ENCODE results near the gene ARAP1. TPM values are rescaled to one million over a fixed set of nuclear protein-coding genes. Genes with fewer than 3 reads are reported as not detected.
A peak's percentile ranks its signal among the peaks of the same experiment; 100 is the strongest.

ARAP1 gene
- total RNA-seq, 1 experiment from 2014 or later = 26.4 TPM

DNA sequence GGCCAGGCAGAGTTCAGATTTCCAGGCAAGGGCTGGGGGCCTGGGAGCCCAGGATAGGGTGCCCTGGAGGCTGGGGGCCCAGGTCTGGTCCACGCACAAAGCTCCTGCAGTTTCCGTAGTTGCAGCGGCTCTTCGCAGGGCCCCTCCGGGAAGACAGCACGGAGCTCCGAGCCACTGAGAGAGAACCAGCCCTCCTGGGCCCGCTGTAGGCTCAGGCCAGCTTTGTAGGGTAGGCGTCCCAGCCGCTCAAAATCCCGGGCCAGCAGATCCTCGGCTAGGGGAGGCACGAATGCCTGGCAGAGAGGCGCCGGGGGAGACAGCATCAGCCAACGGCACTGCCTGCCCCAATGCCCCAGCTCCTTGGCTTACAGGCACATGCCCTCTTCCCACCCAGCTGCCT is 54.4 kb downstream of the ARAP1 start:
- no peak for DNase-seq (ENCODE audit: low read depth in 1 of 2, low spot score in 2 of 2)
- Histone ChIP-seq H3K4me3 (no peak overlapping the region), H3K27me3 (replicated peaks) (no peaks in the 10 kb centered on the region), H3K36me3 (0 out of 2 replicates have a peak, but pooled peaks cover 5% of the 10 kb centered on the region), H3K4me1 (replicated peaks) (no peaks in the 10 kb centered on the region), H3K9me3 (replicated peaks) (no peaks in the 10 kb centered on the region), H3K27ac (no peak overlapping the region)

DNA sequence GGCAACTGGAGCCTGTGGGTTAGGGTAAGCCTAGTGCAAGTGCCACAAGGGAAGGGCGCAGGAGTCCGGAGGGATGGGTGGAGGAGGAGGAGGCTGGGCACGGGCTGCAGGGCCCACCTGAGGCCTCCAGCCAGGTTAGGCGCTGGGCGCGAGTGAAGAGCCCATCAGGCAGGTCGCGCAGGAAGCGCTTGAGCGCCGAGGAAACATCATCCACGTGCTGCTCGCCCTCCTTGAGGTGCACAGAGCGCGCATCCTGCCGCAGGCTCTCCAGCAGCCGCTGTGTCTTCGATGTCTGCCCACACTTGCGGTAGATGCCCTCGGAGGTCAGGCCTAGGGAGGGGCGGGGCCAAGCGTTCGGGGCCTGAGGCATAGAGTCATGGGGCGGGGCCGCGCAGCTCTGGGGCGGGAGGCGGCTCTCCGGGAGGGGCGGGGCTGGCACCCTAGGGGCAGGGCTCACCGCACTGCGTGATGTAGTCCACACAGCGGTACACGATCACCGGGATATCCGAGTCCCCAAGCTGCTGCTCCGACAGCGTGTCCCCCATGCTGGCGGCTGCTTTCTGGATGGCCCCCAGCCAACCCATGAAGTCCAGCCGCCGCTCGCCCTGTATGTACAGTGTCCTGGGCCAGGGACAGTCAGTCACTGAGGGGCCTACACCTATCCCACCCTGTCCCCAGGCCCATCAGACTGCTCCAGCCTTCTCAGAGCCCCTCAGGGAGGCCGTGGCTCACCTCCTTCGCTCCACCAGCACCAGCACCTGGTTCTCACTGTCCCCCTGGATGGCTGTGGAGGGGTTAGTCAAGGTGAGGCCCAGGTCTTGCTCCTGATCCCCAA is 55.1 kb downstream of the ARAP1 start:
- no peak for DNase-seq (ENCODE audit: low read depth in 1 of 2, low spot score in 2 of 2)
- no peaks in the 10 kb centered on the region for H3K9me3 ChIP-seq (replicated peaks)
- 0 out of 2 replicates have a peak, but pooled peaks cover 5% of the 10 kb centered on the region for H3K36me3 ChIP-seq
- H3K4me3 ChIP-seq = no peak overlapping the region
- H3K4me1 ChIP-seq (replicated peaks) = no peaks in the 10 kb centered on the region
- H3K27me3 ChIP-seq (replicated peaks) = no peaks in the 10 kb centered on the region
- H3K27ac ChIP-seq = no peak overlapping the region

DNA sequence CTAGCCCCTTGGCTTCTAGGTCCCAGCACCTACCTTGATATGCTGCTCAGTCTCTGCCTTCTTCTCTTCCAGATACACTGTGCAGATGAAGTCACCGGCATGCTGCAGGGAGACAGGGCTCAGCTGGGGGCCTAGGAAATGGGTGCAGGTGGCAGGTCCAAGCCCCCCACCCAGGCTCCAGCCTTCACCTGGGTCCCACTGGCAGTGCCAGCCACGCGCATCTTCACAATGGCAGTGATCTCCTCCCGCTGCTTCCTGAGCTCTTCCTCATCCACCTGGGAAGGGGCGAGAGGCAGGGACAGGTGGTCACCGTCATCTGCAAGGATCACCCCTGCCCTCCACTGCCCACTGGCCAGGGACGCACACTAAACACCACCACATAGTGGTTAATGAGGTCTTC is 56.9 kb downstream of the ARAP1 start:
- Histone ChIP-seq H3K9me3 (replicated peaks) (no peaks in the 10 kb centered on the region), H3K36me3 (0 out of 2 replicates have a peak, but pooled peaks cover 5% of the 10 kb centered on the region), H3K4me1 (replicated peaks) (no peaks in the 10 kb centered on the region), H3K27ac (no peak overlapping the region), H3K4me3 (no peak overlapping the region), H3K27me3 (replicated peaks) (no peaks in the 10 kb centered on the region)
- no peak for DNase-seq (ENCODE audit: low read depth in 1 of 2, low spot score in 2 of 2)

DNA sequence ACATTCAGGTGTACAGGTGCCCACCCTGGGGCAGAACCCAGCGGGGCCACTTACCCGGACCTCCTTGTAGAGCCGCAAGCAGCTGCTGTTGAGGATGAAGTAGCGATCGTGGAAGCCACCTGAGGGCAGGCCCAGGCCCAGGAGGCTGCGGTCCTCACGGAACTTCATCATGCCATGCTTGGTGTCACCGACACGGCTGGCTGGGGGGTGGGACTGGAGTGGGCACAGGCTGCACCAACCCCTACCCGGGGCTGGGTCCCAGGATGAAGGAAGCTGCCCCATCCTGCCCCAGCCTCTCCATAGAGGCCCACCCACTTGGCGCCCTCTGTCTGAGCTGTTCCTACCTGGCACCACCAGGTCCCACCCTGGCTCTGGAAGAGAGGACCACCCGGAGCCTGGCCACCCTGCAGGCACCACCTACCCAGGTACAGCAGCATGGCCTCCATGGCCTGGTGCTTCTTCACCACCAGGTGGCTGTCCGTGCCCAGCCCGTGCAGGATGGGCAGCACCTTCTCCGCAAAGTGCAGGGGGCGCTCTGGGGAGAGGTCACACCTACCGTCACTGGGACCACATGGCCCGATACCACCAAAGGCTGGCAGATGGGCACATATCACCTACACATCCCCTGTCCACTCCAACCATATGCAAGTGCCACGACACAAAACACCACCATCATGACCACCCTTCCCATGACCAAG is 58.8 kb downstream of the ARAP1 start:
- Histone ChIP-seq H3K27me3 (replicated peaks) (no peaks in the 10 kb centered on the region), H3K4me1 (replicated peaks) (no peaks in the 10 kb centered on the region), H3K9me3 (replicated peaks) (no peaks in the 10 kb centered on the region), H3K4me3 (no peak overlapping the region), H3K36me3 (0 out of 2 replicates have a peak, but pooled peaks cover 5% of the 10 kb centered on the region), H3K27ac (no peak overlapping the region)
- no peak for DNase-seq (ENCODE audit: low read depth in 1 of 2, low spot score in 2 of 2)

DNA sequence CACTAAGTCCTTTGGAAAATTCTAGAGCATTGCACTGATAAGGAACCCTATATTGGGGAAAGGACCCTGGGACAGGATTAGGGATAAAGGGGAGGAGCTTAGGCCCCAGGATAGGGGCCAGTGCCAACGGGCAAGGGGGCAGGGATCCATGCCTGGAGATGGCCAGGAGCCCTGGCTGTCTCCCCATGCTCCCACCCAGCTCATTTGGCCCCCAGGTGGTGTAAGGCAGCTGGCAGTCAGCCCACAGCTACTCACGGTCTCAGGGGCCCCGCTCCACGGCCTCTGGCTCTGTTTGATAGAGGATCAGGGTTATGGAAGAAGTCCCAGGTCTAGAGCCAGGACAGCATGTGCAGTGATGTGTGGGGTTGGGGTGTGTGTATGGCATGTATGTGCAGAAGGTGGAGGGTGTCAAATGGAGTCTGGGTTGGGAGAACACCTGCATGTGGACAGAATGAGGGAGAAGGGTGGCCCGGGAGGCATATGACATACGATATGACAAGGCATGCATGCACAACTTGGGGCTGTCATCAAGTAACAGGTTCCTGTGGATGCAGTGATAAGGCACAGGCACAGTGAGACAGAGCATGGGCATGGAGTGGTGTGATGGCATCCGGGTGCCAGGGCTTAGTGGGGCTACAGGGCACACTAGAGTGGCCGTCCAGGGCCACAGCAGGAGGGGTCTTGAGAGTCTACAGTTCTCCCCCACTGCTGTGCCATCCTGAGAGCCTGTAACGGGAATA is 59.5 kb downstream of the ARAP1 start:
- no peak overlapping the region for H3K27ac ChIP-seq
- no peak overlapping the region for H3K4me3 ChIP-seq
- H3K27me3 ChIP-seq (replicated peaks) = no peaks in the 10 kb centered on the region
- no peak for DNase-seq (ENCODE audit: low read depth in 1 of 2, low spot score in 2 of 2)
- no peaks in the 10 kb centered on the region for H3K9me3 ChIP-seq (replicated peaks)
- 0 out of 2 replicates have a peak, but pooled peaks cover 5% of the 10 kb centered on the region for H3K36me3 ChIP-seq
- no peaks in the 10 kb centered on the region for H3K4me1 ChIP-seq (replicated peaks)

DNA sequence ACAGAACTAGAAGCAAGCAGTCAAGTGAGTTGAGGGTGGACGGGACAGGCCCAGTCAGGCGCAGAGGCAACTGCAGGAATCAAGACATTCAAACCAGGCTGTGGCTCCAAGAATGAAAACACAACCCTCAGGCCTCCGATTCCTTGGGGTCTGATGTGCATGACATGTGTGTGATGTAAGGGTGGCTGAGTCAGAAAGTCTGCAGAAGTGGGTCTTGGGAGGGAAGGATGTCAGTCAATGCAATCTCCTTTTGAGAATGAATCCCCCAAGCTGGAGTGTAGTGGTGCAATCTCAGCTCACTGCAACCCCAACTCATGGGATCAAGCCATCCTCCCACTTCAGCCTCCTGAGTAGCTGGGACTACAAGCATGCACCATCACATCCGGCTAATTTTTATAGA is 62.0 kb downstream of the ARAP1 start:
- Histone ChIP-seq H3K27me3 (replicated peaks) (no peaks in the 10 kb centered on the region), H3K36me3 (0 out of 2 replicates have a peak, but pooled peaks cover 5% of the 10 kb centered on the region), H3K4me3 (no peak overlapping the region), H3K27ac (no peak overlapping the region), H3K9me3 (replicated peaks) (no peaks in the 10 kb centered on the region), H3K4me1 (replicated peaks) (no peaks in the 10 kb centered on the region)
- DNase-seq (ENCODE audit: low read depth in 1 of 2, low spot score in 2 of 2) = no peak

DNA sequence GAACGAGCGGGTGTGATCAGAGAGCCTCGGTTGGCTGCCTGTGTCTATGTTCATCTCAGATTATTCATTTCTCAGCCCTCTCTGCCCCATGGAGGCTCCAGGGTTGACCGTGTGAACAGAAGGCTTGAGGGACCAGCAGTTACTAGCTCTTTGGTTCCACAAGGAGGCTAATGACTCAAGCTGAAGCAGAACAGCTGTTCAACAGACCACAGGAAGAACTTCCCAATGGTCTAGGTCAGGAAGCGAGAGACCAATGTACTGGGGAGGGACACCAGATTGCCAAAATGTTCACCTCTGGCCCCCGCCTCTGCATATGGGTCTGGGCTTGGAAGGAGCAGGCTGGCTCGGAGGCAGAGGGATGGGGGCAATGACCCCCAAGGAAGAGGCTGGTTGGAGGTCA is 63.3 kb downstream of the ARAP1 start:
- Histone ChIP-seq H3K9me3 (replicated peaks) (no peaks in the 10 kb centered on the region), H3K36me3 (peaks cover 7% of the 10 kb centered on the region; the same call in 1 of the 2 replicates), H3K27me3 (replicated peaks) (no peaks in the 10 kb centered on the region), H3K4me3 (no peak overlapping the region), H3K4me1 (replicated peaks) (no peaks in the 10 kb centered on the region), H3K27ac (no peak overlapping the region)
- no peak for DNase-seq (ENCODE audit: low read depth in 1 of 2, low spot score in 2 of 2)

DNA sequence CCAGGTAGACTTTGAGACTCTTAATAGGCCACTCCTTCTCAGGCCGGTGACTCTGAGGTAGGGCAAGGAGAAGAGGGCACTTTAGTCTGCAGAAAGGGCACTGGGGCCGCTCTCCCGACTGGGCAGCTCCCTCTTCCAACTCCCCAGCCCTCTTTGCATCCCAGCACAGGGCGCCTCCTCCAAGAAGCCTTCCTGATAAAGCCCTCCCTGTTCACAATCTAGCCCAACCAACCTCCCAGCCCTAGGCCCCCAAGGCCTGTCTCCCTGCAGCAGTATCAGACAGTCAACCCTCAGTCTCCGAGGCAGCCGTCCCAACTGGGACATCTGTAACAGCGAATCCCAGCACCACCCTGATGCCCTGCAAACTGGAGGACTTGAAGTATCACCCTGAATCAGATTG is 63.7 kb downstream of the ARAP1 start:
- Histone ChIP-seq H3K36me3 (peaks cover 7% of the 10 kb centered on the region; the same call in 1 of the 2 replicates), H3K27me3 (replicated peaks) (no peaks in the 10 kb centered on the region), H3K27ac (no peak overlapping the region)

DNA sequence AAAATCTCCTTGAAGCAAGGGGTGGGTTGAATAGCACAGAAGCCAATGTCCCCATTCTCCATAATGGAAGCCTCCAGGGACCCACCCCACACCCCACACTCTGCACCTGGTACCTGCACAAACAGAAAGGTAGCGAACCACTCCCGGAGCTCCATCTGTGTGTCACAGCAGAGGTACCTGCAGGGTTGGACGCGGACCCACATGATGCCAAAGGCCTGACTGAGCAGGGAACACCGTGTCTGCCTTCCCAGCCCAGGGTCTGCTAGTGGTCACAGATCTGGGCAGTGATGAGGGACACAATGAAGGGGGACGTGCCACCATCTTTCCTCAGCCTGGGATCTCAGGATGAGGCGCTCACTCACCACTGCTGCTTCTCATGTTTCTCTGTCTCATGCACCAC is 64.9 kb downstream of the ARAP1 start:
- Histone ChIP-seq H3K4me1 (replicated peaks) (no peaks in the 10 kb centered on the region), H3K36me3 (peaks cover 3% of the 10 kb centered on the region; the same call in 1 of the 2 replicates), H3K27ac (no peak overlapping the region), H3K27me3 (replicated peaks) (no peaks in the 10 kb centered on the region), H3K4me3 (no peak overlapping the region), H3K9me3 (replicated peaks) (no peaks in the 10 kb centered on the region)
- DNase-seq (ENCODE audit: low read depth in 1 of 2, low spot score in 2 of 2) = no peak

More for the DNA sequence above, 63.7 kb downstream of the ARAP1 start:
- Histone ChIP-seq H3K4me1 (replicated peaks) (no peaks in the 10 kb centered on the region), H3K9me3 (replicated peaks) (no peaks in the 10 kb centered on the region), H3K4me3 (no peak overlapping the region)
- no peak for DNase-seq (ENCODE audit: low read depth in 1 of 2, low spot score in 2 of 2)

DNA sequence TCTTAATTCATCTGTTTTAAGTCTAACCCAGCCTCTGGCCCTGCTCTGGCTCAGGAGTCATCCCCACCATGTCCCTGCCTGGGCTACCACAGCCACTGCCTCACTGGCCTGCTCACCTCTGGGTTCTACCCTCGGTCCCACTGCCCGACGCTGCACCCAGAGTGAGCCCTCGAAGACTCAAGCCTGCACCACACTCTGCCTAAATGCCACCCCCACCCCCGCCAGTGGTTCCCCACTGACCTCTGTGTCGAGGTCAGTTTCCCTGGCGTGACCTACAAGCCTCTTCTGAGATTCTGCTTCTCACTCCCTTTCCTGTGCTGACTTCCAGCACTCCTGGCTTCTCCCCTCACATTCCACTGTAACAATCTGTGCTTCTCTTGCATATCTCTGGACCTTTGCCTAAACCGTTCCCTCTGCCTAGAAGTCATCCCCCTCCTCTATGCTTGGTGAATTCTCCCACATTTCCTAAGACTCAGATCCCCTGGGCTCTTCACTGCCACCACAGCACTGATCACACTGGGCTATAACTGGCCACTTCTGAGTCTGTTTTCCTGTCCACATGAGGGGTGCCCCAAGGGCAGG is 65.5 kb downstream of the ARAP1 start:
- Histone ChIP-seq H3K27me3 (replicated peaks) (no peaks in the 10 kb centered on the region), H3K36me3 (peaks cover 3% of the 10 kb centered on the region; the same call in 1 of the 2 replicates), H3K9me3 (replicated peaks) (no peaks in the 10 kb centered on the region), H3K27ac (no peak overlapping the region), H3K4me3 (no peak overlapping the region), H3K4me1 (replicated peaks) (no peaks in the 10 kb centered on the region)
- no peak for DNase-seq (ENCODE audit: low read depth in 1 of 2, low spot score in 2 of 2)

DNA sequence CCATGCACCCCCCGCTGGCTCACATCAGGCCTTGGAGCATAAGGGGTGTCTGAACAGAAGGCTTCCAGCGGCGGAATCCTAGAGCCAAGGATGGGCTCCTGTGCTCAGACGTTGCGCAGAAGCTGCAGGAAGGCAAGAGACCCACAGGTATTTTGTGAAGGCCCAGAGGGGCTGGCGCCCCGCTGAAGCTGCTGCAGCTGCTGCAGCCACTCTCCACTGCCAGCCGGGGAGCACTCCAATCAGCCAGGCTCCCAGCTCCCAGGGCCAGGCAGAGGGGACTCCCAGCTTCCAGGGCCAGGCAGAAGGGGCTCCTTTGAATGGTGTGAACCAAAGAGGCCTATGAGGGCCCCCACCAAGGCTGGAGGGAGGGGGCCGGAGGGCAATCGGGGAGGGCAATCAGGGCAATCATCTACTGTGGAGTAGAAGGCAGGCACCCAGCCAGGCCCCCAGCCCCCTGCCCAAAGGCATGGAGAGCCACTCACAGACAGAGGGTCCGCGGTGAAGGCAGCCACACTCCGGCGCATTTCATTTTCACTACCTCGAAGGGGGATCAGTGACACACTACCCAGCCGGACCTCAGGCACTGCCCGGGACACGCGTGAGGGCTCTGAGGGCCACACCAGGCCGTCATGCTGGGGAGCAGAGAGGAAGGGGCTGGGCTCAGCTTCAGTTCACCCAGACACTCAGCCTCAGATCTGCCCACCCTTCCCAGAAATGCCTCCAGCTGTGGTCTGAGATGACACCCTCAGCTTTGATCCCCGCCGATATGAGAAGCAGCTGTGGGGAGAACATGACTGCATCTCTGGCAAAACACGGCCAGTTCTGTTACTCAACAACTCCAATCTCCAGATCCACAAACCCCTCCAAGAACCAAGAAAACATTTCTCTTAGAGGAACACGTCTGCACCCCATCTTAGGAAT is 66.4 kb downstream of the ARAP1 start:
- H3K4me1 ChIP-seq (replicated peaks) = no peaks in the 10 kb centered on the region
- peaks cover 3% of the 10 kb centered on the region; the same call in 1 of the 2 replicates for H3K36me3 ChIP-seq
- no peak for DNase-seq (ENCODE audit: low read depth in 1 of 2, low spot score in 2 of 2)
- no peak overlapping the region for H3K4me3 ChIP-seq
- H3K27me3 ChIP-seq (replicated peaks) = no peaks in the 10 kb centered on the region
- no peaks in the 10 kb centered on the region for H3K9me3 ChIP-seq (replicated peaks)
- H3K27ac ChIP-seq = no peak overlapping the region

DNA sequence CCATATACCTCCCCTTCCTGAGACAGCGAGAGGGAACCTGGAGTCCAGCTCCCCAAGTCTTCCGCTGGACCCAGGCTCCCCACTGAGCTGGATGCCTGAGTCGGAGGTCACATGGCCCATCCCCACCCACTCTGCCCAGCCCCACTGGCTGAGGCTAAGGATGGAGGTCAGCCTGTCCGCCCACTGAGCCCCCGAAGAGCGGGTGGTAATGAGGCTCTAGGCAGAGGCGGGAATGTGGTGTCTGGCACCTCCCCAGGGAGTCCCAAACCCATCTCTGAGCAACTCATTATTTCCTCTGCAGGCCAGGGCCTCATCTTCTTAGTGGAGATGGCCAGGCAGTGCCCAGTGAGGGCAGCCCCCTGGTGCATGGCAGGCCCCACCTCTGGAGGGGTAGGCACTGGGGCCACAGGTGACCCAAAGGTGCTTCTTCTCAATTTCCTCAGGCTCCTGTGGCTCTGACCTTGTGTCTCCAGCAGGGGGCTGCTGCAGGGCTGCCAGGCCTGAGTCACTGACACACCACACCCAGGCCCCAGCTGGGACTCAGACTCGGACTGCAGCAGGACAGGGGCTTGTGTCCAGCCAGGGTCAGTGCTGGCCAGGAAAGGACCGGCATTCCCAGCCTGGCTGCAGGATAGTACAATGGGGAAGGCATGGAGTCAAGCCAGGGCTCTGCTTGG is 67.8 kb downstream of the ARAP1 start:
- no peak overlapping the region for H3K27ac ChIP-seq
- no peaks in the 10 kb centered on the region for H3K27me3 ChIP-seq (replicated peaks)
- H3K4me3 ChIP-seq = no peak overlapping the region
- peaks cover 3% of the 10 kb centered on the region; the same call in 1 of the 2 replicates for H3K36me3 ChIP-seq
- DNase-seq (ENCODE audit: low read depth in 1 of 2, low spot score in 2 of 2) = peak; percentile 21 to 55
- H3K9me3 ChIP-seq (replicated peaks) = no peaks in the 10 kb centered on the region
- H3K4me1 ChIP-seq (replicated peaks) = no peaks in the 10 kb centered on the region

Data from SJSA1 (cell line).